HepG2 (cell line): ENCODE data around the gene LGALS4. TPM values are rescaled to one million over a fixed set of nuclear protein-coding genes. Genes with fewer than 3 reads are reported as not detected.
A peak's percentile ranks its signal among the peaks of the same experiment; 100 is the strongest.

Source experiments
- HOXA3 ChIP-seq: sonication (generic); formaldehyde crosslinking; IDR thresholded peaks from 2 replicates; pipeline ENCODE4 v1.5.0; 2020; ENCODE audit warnings: missing genetic modification reagents
- JUND ChIP-seq: sonication (generic); formaldehyde crosslinking; IDR thresholded peaks from 2 replicates; pipeline ENCODE4 v1.8.0; 2022; ENCODE audit warnings: mild to moderate bottlenecking, missing genetic modification reagents
- NCOR1 ChIP-seq: fragments of 200-600 bp; sonication (generic); IDR thresholded peaks from 2 replicates; pipeline ENCODE4 v1.7.0; 2017; ENCODE audit warnings: antibody characterized with exemption, low read length, borderline replicate concordance
- PAWR ChIP-seq: sonication (generic); formaldehyde crosslinking; IDR thresholded peaks from 2 replicates; pipeline ENCODE4 v1.4.0; 2020; ENCODE audit warnings: missing genetic modification reagents, mild to moderate bottlenecking, borderline replicate concordance
- TGIF2 ChIP-seq: IDR thresholded peaks from 2 replicates; pipeline ENCODE4 v1.6.1; 2016; ENCODE audit warnings: control low read depth, missing compliant biosample characterization
- ZNF878 ChIP-seq: sonication (generic); formaldehyde crosslinking; IDR thresholded peaks from 2 replicates; pipeline ENCODE4 v1.8.1; 2023; ENCODE audit warnings: mild to moderate bottlenecking, missing genetic modification reagents, moderate library complexity
- polyA plus RNA-seq, 8 experiments: library from polyadenylated mRNA; depleted of rRNA in 3 of 8; stranded (reverse) in 7 of 8; unstranded in 1 of 8; fragments of >200 nt; fragmentation: Illumina TruSeq in 4 of 8; extraction: Trizol in 4 of 8; gene quantifications; 2 replicates each; pipeline versions ENCODE4 v1.2.1 to v1.2.3, GENCODE V29; 2011 to 2016; ENCODE audit warnings: low read depth in 4 of 8, missing spikeins in 1 of 8, mixed read lengths in 1 of 8; ENCODE audit not compliant: insufficient read depth in 1 of 8
- total RNA-seq, 5 experiments: library from RNA; depleted of rRNA; stranded (reverse); fragments of >200 nt; fragmentation: Illumina TruSeq; extraction: Trizol; gene quantifications; 2 replicates each; pipeline ENCODE4 v1.2.3, GENCODE V29; 2016; ENCODE audit warnings: low read depth in 1 of 5
- TF ChIP-seq, protein P1 (sequence below), 2 experiments: fragments of 450-650 bp in 1 of 2; sonication (generic) in 1 of 2; formaldehyde crosslinking in 1 of 2; IDR thresholded peaks; 2 replicates each; pipeline versions ENCODE4 v1.6.1 to v1.8.0; 2016 to 2022; ENCODE audit warnings: antibody characterized with exemption in 1 of 2, mild to moderate bottlenecking in 1 of 2, missing genetic modification reagents in 1 of 2
- TF ChIP-seq, protein P2 (sequence below): sonication (generic); formaldehyde crosslinking; IDR thresholded peaks from 2 replicates; pipeline ENCODE4 v1.4.0; 2020; ENCODE audit warnings: low read depth, mild to moderate bottlenecking, missing genetic modification reagents
- TF ChIP-seq, protein P3 (sequence below): sonication (generic); formaldehyde crosslinking; IDR thresholded peaks from 2 replicates; pipeline ENCODE4 v1.8.1; 2023; ENCODE audit warnings: mild to moderate bottlenecking, missing genetic modification reagents
- TF ChIP-seq, protein P4 (sequence below): IDR thresholded peaks from 2 replicates; pipeline ENCODE4 v1.4.0; 2020; ENCODE audit warnings: mild to moderate bottlenecking, missing genetic modification reagents

Gene LGALS4
- total and polyA plus RNA-seq, 2 of the 13 experiments (the other 11 are each of a cell fraction or from before 2014, with no cell fraction given): 0.24 to 0.71 TPM

DNA sequence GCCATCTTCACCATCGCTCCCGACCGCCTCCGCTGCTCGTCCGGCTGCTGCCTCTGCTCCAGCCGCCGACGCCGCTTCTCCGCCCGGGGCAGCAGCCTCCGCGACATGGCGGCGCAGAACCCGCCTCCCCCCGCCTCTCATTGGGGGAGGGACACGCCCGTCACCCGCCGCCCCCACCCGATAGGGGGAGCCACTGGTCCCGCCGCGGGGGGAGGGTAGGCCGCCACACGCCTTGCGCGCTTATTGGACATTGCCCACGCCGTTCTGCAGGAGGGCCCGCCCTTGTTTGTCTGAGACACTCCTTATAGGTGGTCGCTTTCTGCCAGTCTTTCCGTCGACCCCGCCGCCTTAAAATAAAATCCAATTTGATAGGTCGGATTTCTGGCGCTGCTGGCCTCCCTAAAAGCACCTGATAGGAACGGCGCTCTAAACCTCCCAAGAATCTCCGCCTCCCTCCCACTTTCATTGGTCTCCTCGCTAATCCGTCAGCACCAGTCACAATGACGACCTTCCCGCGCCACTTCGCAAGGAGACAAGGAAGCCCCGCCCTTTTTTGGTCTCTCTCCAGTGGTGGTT, 37.2 kb upstream of the LGALS4 start, which contains the start of gene HNRNPL (continued):
- TF ChIP-seq, protein P1, sequence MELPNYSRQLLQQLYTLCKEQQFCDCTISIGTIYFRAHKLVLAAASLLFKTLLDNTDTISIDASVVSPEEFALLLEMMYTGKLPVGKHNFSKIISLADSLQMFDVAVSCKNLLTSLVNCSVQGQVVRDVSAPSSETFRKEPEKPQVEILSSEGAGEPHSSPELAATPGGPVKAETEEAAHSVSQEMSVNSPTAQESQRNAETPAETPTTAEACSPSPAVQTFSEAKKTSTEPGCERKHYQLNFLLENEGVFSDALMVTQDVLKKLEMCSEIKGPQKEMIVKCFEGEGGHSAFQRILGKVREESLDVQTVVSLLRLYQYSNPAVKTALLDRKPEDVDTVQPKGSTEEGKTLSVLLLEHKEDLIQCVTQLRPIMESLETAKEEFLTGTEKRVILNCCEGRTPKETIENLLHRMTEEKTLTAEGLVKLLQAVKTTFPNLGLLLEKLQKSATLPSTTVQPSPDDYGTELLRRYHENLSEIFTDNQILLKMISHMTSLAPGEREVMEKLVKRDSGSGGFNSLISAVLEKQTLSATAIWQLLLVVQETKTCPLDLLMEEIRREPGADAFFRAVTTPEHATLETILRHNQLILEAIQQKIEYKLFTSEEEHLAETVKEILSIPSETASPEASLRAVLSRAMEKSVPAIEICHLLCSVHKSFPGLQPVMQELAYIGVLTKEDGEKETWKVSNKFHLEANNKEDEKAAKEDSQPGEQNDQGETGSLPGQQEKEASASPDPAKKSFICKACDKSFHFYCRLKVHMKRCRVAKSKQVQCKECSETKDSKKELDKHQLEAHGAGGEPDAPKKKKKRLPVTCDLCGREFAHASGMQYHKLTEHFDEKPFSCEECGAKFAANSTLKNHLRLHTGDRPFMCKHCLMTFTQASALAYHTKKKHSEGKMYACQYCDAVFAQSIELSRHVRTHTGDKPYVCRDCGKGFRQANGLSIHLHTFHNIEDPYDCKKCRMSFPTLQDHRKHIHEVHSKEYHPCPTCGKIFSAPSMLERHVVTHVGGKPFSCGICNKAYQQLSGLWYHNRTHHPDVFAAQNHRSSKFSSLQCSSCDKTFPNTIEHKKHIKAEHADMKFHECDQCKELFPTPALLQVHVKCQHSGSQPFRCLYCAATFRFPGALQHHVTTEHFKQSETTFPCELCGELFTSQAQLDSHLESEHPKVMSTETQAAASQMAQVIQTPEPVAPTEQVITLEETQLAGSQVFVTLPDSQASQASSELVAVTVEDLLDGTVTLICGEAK (IDR thresholded peaks at IDR 0.05): no peak
- TF ChIP-seq, protein P1 (CRISPR knock-in tag; IDR thresholded peaks at IDR 0.05): no peak
- TF ChIP-seq, protein P2, sequence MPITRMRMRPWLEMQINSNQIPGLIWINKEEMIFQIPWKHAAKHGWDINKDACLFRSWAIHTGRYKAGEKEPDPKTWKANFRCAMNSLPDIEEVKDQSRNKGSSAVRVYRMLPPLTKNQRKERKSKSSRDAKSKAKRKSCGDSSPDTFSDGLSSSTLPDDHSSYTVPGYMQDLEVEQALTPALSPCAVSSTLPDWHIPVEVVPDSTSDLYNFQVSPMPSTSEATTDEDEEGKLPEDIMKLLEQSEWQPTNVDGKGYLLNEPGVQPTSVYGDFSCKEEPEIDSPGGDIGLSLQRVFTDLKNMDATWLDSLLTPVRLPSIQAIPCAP (CRISPR knock-in tag): no peak
- TF ChIP-seq PAWR (no peak), NCOR1 (0 out of 2 replicates have a peak, but pooled peaks have one; percentile 57), JUND (CRISPR knock-in tag) (no peak), ZNF878 (CRISPR knock-in tag) (0 out of 2 replicates have a peak, but pooled peaks have one; percentile 30), TGIF2 (CRISPR knock-in tag) (no peak), HOXA3 (CRISPR knock-in tag) (peak; percentile 49; the same call in 1 of the 2 replicates)
- TF ChIP-seq, protein P3, sequence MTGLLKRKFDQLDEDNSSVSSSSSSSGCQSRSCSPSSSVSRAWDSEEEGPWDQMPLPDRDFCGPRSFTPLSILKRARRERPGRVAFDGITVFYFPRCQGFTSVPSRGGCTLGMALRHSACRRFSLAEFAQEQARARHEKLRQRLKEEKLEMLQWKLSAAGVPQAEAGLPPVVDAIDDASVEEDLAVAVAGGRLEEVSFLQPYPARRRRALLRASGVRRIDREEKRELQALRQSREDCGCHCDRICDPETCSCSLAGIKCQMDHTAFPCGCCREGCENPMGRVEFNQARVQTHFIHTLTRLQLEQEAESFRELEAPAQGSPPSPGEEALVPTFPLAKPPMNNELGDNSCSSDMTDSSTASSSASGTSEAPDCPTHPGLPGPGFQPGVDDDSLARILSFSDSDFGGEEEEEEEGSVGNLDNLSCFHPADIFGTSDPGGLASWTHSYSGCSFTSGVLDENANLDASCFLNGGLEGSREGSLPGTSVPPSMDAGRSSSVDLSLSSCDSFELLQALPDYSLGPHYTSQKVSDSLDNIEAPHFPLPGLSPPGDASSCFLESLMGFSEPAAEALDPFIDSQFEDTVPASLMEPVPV (CRISPR knock-in tag): no peak
- TF ChIP-seq, protein P4, sequence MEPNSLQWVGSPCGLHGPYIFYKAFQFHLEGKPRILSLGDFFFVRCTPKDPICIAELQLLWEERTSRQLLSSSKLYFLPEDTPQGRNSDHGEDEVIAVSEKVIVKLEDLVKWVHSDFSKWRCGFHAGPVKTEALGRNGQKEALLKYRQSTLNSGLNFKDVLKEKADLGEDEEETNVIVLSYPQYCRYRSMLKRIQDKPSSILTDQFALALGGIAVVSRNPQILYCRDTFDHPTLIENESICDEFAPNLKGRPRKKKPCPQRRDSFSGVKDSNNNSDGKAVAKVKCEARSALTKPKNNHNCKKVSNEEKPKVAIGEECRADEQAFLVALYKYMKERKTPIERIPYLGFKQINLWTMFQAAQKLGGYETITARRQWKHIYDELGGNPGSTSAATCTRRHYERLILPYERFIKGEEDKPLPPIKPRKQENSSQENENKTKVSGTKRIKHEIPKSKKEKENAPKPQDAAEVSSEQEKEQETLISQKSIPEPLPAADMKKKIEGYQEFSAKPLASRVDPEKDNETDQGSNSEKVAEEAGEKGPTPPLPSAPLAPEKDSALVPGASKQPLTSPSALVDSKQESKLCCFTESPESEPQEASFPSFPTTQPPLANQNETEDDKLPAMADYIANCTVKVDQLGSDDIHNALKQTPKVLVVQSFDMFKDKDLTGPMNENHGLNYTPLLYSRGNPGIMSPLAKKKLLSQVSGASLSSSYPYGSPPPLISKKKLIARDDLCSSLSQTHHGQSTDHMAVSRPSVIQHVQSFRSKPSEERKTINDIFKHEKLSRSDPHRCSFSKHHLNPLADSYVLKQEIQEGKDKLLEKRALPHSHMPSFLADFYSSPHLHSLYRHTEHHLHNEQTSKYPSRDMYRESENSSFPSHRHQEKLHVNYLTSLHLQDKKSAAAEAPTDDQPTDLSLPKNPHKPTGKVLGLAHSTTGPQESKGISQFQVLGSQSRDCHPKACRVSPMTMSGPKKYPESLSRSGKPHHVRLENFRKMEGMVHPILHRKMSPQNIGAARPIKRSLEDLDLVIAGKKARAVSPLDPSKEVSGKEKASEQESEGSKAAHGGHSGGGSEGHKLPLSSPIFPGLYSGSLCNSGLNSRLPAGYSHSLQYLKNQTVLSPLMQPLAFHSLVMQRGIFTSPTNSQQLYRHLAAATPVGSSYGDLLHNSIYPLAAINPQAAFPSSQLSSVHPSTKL (CRISPR knock-in tag): no peak
